HUES6 (cell line): ENCODE results near the gene PI4K2B.
"Not testable (repeated sequence)": the region's sequence is repeated elsewhere in the genome, so short reads cannot be mapped to it uniquely, and the experiment has no call there.

Source experiments
- H3K27ac ChIP-seq: 2 replicates; pipeline ENCODE4 v1.7.0; 2013; ENCODE audit warnings: low read depth, mild to moderate bottlenecking, low read length, inconsistent platforms
- H3K27me3 ChIP-seq: 2 replicates; pipeline ENCODE4 v1.6.1; 2013; ENCODE audit warnings: low read length; ENCODE audit not compliant: control insufficient read depth, insufficient read depth
- H3K36me3 ChIP-seq: 2 replicates; pipeline ENCODE4 v1.6.1; 2013; ENCODE audit warnings: low read length; ENCODE audit not compliant: control insufficient read depth, insufficient read depth
- H3K4me1 ChIP-seq: 2 replicates; pipeline ENCODE4 v1.6.1; 2013; ENCODE audit warnings: low read length; ENCODE audit not compliant: control insufficient read depth, insufficient read depth
- H3K4me3 ChIP-seq: 2 replicates; pipeline ENCODE4 v1.5.1; 2013; ENCODE audit warnings: low read depth, low read length
- H3K9ac ChIP-seq: one replicate; pipeline ENCODE4 v1.6.1; 2013; ENCODE audit warnings: mild to moderate bottlenecking, low read length
- H3K9me3 ChIP-seq: 2 replicates; pipeline ENCODE4 v1.6.1; 2013; ENCODE audit warnings: low read depth, low read length; ENCODE audit not compliant: control insufficient read depth, insufficient read depth

The PI4K2B gene

DNA sequence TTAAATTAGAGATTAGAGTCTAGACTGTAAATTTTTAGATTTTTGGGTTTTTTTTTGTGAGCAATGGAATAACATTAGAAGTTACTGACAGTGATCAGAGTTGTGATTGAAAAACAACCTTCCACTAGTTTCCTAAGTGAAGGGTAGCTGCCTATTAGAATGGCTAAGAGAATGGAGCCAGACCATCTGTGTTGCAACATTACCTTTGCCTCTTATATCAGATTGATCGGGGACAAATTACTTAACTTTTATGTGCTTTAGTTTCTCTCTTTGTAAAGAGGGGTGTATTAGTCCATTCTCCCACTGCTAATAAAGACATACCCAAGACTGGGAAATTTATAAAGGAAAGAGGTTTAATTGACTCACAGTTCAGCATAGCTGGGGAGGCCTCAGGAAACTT is 12.5 kb upstream of the PI4K2B start:
- Histone ChIP-seq H3K27ac (no peak overlapping the region), H3K36me3 (no peaks in the 10 kb centered on the region), H3K27me3 (no peaks in the 10 kb centered on the region), H3K4me1 (no peaks in the 10 kb centered on the region), H3K4me3 (no peak overlapping the region), H3K9ac (no peak overlapping the region), H3K9me3 (peaks cover 49% of the 10 kb centered on the region)

DNA sequence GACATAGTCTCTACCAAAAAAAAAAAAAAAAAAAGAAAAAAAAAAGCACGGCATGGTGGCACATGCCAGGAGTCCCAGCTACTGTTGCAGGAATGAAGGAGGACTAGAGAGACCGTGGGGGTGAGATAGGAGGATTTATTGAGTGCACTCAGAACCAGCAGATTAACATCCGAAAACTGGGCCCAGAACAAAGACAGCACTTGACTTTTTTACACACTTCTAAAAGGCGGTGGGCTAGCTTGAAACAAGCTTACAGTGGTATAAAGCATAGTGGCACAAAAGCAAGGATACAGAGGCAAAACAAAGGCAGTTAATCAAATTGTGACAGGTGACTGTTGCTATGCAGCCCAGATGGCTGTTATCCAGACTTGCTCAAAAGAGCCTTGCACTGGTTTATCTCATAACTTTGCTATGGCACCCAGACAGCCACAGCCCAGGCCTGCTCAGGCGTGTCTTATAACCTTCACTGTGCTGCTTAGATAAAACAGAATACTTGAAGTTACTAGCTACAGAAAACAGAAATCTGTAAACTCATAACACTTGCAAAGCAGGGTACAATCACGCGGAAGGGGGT is 9.9 kb upstream of the PI4K2B start:
- Histone ChIP-seq H3K9me3 (peaks cover 59% of the 10 kb centered on the region), H3K27ac (no peak overlapping the region), H3K9ac (no peak overlapping the region), H3K27me3 (no peaks in the 10 kb centered on the region), H3K36me3 (no peaks in the 10 kb centered on the region), H3K4me3 (no peak overlapping the region), H3K4me1 (no peaks in the 10 kb centered on the region)

DNA sequence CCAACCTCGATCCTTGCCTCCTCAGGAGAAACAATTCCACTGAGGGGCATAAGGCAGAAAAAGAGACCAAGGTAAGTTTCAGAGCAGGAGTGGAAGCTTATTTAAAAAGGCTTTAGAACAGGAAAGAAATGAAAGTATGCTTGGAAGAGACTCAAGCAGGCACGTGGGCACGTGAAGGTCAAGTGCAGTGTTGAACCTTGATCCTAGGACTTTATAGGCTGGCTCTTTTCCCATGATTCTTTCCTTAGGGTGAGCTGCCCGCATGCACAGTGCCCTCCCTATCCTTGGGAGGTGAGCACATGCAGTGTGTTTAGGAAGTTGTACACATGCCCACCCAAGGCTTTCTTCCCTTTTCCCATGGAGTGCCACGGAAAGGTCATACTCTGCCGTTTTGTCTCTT is 4.0 kb upstream of the PI4K2B start:
- H3K9me3 ChIP-seq: peaks cover 56% of the 10 kb centered on the region
- H3K27ac ChIP-seq: no peak overlapping the region

DNA sequence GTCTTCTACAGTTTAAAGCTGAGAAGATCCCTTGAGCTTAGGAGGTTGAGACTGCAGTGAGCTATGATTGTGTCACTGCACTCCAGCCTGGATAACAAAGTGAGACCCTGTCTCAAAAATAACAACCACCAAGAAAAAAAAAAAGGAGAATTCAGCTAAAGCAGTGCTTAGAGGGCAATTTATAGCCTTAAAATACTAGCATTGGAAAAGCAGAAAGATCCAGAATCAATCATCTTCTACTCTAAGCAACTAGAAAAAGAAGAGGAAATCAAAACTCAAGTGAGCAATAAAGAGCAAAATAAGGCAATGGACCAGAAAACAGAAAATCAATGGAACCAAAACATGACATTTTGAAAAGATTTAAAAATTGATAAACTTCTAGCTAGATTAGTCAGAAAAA is 639 bp upstream of the PI4K2B start:
- Histone ChIP-seq H3K4me1 (no peaks in the 10 kb centered on the region), H3K4me3 (0 out of 2 replicates have a peak overlapping the region, but pooled peaks have one; percentile 7), H3K9me3 (peaks cover 37% of the 10 kb centered on the region), H3K27ac (no peak overlapping the region), H3K36me3 (no peaks in the 10 kb centered on the region), H3K27me3 (0 out of 2 replicates have a peak, but pooled peaks cover 3% of the 10 kb centered on the region), H3K9ac (no peak overlapping the region)

More for the DNA sequence above, 4.0 kb upstream of the PI4K2B start:
- H3K9ac ChIP-seq: no peak overlapping the region
- H3K36me3 ChIP-seq: no peaks in the 10 kb centered on the region
- H3K27me3 ChIP-seq: 0 out of 2 replicates have a peak, but pooled peaks cover 3% of the 10 kb centered on the region
- H3K4me3 ChIP-seq: no peak overlapping the region
- H3K4me1 ChIP-seq: no peaks in the 10 kb centered on the region

DNA sequence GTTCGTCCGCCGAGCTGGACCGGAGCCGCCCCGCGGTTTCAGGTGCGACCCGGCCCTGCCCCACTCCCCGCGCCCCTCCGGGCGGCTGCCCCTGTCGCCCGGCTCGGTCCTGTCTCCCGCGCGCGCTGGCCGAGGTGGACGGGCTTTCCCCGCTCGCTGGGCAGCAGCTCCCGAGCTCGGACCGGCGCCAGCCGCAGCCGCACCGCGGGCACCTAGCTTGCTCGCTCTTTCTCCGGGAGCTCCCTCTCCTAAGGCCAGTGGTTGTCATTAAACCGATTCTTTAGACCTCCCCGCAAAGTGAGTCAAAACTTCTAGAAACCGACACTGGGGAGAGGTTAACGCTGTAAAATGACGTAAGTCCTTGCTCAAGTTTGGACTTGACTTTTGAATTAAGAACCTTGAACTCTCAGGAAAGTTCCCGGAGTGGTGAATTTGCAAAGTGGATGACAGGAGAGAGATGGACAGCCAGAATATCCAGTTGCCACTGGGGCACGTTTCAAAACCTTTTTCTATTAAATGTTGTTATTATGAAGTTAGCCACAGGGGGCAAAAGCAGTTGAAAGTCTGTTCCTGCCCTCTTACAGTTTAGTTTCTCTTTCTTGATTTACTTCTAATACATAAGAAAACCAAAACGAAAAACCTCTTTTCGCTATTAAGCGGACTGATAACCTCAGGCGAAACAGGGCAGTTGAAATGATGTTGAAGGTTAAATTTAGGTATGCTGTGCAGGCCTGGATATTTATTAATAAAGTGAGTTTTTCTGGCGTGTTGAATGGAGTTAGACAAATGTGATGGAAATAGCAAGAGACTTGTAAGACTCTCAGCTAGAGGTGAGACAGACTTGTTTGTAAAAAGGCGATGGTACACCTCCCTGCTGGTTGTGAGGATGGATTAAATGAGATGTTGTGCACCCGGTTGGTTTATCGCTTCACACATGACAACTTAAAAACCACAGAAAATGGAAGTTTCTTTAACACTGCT is 847 bp downstream of the PI4K2B start:
- Histone ChIP-seq H3K4me3 (peak overlapping the region; percentile 79), H3K9me3 (peaks cover 27% of the 10 kb centered on the region), H3K9ac (peak overlapping the region; percentile 78), H3K27me3 (0 out of 2 replicates have a peak, but pooled peaks cover 3% of the 10 kb centered on the region), H3K36me3 (no peaks in the 10 kb centered on the region), H3K27ac (no peak overlapping the region; the same call in 1 of the 2 replicates), H3K4me1 (no peaks in the 10 kb centered on the region)

DNA sequence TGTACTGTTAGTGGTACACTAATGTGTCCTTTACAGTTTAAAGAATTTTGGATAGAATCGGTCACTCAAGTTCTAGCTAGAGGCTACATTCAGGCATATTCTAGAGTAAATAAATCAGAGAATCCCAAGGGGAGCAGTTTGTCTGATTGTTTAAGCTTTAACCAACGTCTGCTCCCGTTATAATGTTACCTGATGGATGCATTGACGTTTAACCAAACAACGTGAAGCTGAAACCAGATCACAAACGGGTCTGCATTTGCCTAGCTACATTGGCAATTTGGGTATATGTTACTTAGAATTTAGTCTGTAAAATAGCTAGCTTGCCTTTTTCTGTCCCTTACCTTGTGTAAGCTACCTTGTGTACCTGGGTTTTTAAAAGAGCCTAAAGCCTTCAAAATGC is 1.6 kb downstream of the PI4K2B start:
- Histone ChIP-seq H3K9ac (no peak overlapping the region), H3K27me3 (0 out of 2 replicates have a peak, but pooled peaks cover 3% of the 10 kb centered on the region), H3K27ac (no peak overlapping the region), H3K4me1 (no peaks in the 10 kb centered on the region), H3K36me3 (no peaks in the 10 kb centered on the region), H3K4me3 (peak overlapping the region; percentile 79), H3K9me3 (peaks cover 22% of the 10 kb centered on the region)

DNA sequence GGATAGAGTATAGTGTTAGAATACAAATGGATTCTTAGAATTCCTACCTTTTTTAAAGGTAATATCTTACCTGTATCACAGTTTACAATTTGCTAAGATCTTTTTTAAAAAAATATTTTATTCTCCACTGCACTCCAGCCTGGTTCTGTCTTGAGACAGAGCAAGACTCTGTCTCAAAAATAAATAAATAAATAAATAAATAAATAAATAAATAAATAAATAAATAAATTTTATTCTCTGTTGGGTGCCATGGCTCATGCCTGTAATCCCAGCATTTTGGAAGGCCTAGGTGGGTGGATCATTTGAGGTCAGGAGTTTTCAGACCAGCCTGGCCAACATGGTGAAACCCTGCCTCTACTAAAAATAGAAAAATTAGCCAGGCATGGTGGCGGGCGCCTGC is 2.2 kb downstream of the PI4K2B start:
- peaks cover 22% of the 10 kb centered on the region for H3K9me3 ChIP-seq
- H3K9ac ChIP-seq, H3K4me3 ChIP-seq: not testable (repeated sequence)

DNA sequence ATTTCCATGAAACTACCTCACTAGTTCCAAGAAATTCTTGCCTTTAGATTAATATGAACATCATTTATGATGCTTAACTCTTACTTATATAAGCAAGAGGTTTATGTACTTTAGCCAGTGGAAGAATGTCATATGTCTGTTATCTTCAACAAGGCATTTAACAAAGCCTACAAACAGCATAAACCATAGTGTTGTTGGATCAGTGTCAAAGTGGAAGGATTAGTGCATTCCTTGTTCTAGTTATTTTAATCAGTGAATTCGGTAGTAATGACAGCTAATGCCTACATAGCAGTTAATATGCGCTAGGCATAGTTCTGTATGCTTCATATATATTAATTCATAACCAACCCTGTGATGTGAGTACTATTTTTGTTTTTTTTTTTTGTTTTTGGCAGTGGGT is 3.1 kb downstream of the PI4K2B start:
- no peaks in the 10 kb centered on the region for H3K36me3 ChIP-seq
- no peaks in the 10 kb centered on the region for H3K4me1 ChIP-seq
- H3K27me3 ChIP-seq: 0 out of 2 replicates have a peak, but pooled peaks cover 3% of the 10 kb centered on the region
- peaks cover 19% of the 10 kb centered on the region for H3K9me3 ChIP-seq
- no peak overlapping the region for H3K9ac ChIP-seq
- no peak overlapping the region for H3K27ac ChIP-seq
- H3K4me3 ChIP-seq: no peak overlapping the region

More for the DNA sequence above, 2.2 kb downstream of the PI4K2B start:
- not testable (repeated sequence) for H3K4me1 ChIP-seq, H3K36me3 ChIP-seq, H3K27me3 ChIP-seq, H3K27ac ChIP-seq

DNA sequence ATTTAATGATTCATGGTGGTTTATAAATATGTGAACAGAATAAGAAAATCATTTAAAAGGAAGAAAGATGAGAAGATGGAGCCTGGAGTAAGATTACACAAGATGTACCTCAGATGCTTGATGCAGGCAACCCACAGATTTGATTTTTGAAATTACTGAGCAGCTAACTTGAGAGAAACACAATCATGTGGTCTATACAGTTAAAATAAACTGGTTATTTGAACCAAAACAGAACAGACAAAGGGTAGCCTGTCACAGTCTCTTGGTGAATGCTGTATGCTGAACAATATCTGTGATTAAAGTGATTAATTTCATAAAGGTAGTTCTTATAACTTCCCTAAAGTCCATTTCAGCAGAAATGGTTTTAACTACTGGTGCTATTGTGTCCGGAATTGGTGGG is 4.2 kb downstream of the PI4K2B start:
- Histone ChIP-seq H3K9ac (no peak overlapping the region), H3K4me1 (no peaks in the 10 kb centered on the region), H3K4me3 (no peak overlapping the region), H3K9me3 (peaks cover 8% of the 10 kb centered on the region), H3K27ac (no peak overlapping the region), H3K27me3 (0 out of 2 replicates have a peak, but pooled peaks cover 3% of the 10 kb centered on the region), H3K36me3 (no peaks in the 10 kb centered on the region)

DNA sequence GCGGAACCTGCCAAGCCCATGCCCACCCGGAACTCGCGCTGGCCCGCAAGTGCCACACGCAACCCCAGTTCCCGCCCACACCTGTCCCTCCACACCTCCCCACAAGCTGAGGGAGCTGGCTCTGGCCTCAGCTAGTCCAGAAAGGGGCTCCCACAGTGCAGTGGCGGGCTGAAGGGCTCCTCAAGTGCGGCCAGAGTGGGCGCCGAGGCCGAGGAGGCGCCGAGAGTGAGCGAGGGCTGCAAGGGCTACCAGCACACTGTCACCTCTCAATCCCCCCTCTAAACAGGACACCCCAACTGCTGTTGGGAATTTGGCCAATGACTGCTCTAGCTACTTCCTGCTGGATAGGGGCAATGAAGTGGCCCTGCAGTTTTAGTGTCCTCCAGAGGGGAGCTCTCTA is 5.7 kb downstream of the PI4K2B start:
- H3K9me3 ChIP-seq, H3K4me3 ChIP-seq, H3K4me1 ChIP-seq, H3K27ac ChIP-seq, H3K27me3 ChIP-seq, H3K36me3 ChIP-seq, H3K9ac ChIP-seq: not testable (repeated sequence)

DNA sequence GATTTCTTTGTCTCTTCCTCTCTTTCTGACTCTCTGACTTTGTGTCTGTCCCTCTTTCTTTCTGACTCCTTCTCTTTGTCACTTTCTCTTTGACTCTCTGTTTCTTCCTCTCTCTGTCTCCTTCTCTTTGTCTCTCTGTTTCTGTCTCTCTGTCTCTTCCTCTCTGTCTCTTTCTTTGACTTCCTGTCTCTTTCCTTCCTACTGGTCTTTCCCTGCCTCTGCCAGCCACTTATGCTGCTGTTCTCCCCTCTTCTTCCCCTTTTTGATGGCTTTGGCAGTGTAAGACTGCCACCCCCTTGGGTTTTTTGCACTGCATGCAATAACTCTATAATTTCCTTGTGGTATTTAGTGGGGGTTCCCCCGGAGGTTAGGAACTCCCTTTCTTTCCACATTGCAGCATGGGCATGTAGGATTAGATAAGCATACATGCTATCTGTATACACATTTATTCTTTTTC is 6.9 kb downstream of the PI4K2B start:
- not testable (repeated sequence) for H3K4me1 ChIP-seq, H3K9ac ChIP-seq, H3K27me3 ChIP-seq, H3K27ac ChIP-seq, H3K4me3 ChIP-seq, H3K36me3 ChIP-seq, H3K9me3 ChIP-seq
